SK-N-MC (cell line): ENCODE measurements around the gene GPR15.
"Not testable (repeated sequence)": the region's sequence is repeated elsewhere in the genome, so short reads cannot be mapped to it uniquely, and the experiment has no call there.

Source experiments
- DNase-seq: peaks from one replicate; pipeline ENCODE4 v3.0.0-alpha.2; 2011; ENCODE audit warnings: low read depth, low spot score
- H3K27ac ChIP-seq: fragments of 200-600 bp; sonication (generic); 2 replicates; pipeline ENCODE4 v1.5.1; 2016; ENCODE audit warnings: mixed run types
- H3K36me3 ChIP-seq: fragments of 200-600 bp; sonication (generic); 2 replicates; pipeline ENCODE4 v1.6.1; 2017; ENCODE audit warnings: antibody characterized with exemption, low read length, mixed read lengths; ENCODE audit not compliant: insufficient read depth
- H3K4me3 ChIP-seq: fragments of 200-600 bp; sonication (generic); 2 replicates; pipeline ENCODE4 v1.5.1; 2016
- H3K9ac ChIP-seq: fragments of 200-600 bp; sonication (generic); 2 replicates; pipeline ENCODE4 v1.8.0; 2017; ENCODE audit warnings: mixed run types, mixed read lengths; ENCODE audit not compliant: insufficient read length
- H3K9me3 ChIP-seq: fragments of 200-600 bp; sonication (generic); 2 replicates; pipeline ENCODE4 v1.6.1; 2017; ENCODE audit warnings: low read depth, mild to moderate bottlenecking, antibody characterized with exemption, low read length, moderate library complexity, mixed read lengths
- EZH2 ChIP-seq: fragments of 200-600 bp; sonication (generic); IDR thresholded peaks from one replicate; pipeline ENCODE4 v1.6.1; 2017; ENCODE audit warnings: antibody characterized with exemption
- FOXP2 ChIP-seq: optimal IDR thresholded peaks from 2 replicates; pipeline ENCODE3; 2011; ENCODE audit warnings: mild to moderate bottlenecking, moderate library complexity; ENCODE audit not compliant: insufficient read depth; ENCODE audit errors: extremely low read length, control extremely low read depth
- POLR2AphosphoS5 ChIP-seq: IDR thresholded peaks from 2 replicates; pipeline ENCODE4 v1.6.1; 2012; ENCODE audit warnings: mild to moderate bottlenecking, low read depth, low read length, borderline replicate concordance

The GPR15 gene

DNA sequence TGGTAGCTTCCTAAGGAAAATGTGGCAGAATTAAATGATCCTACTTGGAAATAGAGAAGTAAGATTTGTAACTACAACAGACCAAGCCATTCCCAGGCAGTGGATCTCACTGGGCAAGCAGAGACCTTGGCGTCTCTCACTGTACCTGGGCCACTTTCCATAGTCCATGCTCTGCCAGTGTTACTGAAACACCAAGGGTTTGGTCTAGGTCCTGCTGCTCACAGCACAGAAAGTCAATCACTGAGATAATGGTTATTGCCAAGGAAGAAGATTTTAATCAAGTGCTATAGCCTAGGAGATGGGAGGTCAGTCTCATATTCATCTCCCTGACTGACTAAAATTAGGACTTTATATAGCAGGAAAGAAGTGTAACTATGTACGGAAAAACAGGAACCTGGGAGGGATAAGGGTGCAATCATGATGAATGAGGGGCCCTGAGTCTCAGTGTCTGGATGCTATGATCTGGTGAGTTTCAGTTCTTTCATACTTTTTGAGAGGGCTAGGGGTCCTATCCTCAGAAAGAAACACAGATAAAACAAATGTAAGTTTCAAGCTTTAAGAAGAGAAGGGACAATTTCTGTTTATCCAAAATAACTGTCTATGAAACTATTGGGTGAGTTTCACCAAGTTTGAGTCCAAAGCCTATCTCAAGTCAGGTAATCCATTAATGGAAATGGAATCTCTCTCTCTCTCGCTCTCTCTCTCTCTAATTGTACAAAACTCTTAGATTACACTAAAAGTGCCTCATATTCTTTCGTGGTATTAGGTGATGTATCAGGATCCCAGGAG lies 20.6 kb downstream of the GPR15 start:
- Histone ChIP-seq H3K27ac (no peak overlapping the region), H3K9ac (no peak overlapping the region), H3K36me3 (no peaks in the 10 kb centered on the region), H3K9me3 (no peaks in the 10 kb centered on the region), H3K4me3 (no peak overlapping the region)
- no peak for DNase-seq
- TF ChIP-seq FOXP2, result no peak
- no peak for TF ChIP-seq POLR2AphosphoS5
- no peak for TF ChIP-seq EZH2

DNA sequence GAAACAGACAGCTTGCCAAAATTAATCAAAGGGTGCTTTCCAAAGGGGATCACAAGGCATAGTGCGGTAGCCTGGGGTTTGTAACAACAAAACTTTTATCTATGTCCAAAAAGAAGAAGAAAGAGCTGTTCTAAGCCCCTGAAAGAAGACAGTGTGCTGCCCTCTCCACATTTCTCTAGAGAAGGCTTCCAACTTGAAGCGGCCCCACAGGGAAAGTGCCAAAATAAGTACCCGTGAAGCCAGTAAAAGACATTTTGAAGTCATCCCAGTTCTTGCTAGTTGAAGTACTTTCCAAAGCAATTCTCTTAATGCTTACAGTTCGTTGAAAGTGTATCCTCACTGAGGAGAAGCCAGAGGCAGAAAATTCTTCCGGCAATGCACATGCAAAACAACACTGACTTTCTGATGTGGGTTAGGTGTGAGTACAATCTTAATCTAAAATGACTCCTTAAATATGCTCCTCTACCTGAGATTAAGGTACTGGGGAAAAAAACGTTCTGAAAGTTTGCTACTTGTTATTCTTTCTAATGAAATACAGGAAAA lies 21.3 kb downstream of the GPR15 start:
- Histone ChIP-seq H3K4me3 (no peak overlapping the region), H3K27ac (no peak overlapping the region), H3K36me3 (no peaks in the 10 kb centered on the region), H3K9ac (no peak overlapping the region), H3K9me3 (no peaks in the 10 kb centered on the region)
- TF ChIP-seq FOXP2, result no peak
- no peak for DNase-seq

DNA sequence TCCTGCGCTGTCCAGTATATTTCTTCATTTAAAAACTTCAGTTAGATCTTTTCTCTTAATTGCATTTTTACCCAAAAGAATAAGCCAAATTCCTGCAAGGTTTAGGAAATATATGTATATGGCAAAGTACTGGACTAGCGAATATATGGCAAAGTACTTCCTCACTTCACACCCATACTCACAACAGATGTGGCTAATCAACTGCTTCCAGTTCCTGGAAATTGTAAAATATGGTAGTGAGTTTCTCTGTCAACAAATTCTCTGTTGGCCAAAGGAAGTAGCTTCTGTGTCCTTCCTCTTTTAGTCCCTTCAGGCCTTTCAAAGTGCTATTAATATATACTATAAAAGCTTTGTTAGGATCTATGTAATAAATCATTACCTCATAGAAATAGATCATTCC lies 22.0 kb downstream of the GPR15 start:
- TF ChIP-seq EZH2 (no peak), FOXP2 (no peak), POLR2AphosphoS5 (no peak)
- Histone ChIP-seq H3K4me3 (no peak overlapping the region), H3K9ac (no peak overlapping the region), H3K27ac (no peak overlapping the region), H3K9me3 (no peaks in the 10 kb centered on the region), H3K36me3 (no peaks in the 10 kb centered on the region)
- no peak for DNase-seq

DNA sequence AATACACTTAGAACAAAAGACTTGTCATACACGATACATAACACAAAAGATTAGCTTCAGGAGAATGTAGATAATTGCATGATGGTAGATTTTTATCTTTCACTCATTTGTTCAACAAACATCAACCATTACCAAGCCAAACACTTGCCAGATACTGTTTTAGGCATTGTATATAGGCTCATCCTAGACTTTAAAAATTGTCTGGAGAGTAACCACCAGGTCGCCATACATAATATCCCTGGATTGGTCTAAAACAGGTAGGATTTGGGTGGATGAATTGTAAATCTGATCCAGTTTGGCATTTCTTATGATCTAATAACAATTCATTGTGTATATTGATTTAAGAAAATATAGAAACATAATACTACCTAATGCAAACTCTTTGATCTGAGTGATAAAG lies 22.8 kb downstream of the GPR15 start:
- Histone ChIP-seq H3K27ac (no peak overlapping the region), H3K9ac (no peak overlapping the region)

DNA sequence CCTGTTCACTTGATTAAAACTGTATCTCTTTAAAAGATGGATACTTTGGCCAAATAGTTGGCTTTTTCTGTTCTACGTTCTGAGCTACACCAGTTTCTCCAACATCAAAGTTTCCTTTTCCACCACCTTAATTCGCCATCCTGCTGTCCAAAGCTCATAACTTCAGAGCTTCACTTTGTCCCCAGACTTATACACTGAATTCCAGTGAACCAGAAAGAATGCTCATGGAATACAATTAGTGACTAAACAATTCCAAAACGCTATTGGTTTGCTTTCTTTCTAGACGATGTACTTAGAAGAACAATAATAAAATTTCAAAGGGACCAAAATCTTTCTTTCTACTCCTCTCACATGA lies 23.2 kb downstream of the GPR15 start:
- Histone ChIP-seq H3K9ac (no peak overlapping the region), H3K27ac (no peak overlapping the region), H3K4me3 (no peak overlapping the region), H3K36me3 (no peaks in the 10 kb centered on the region), H3K9me3 (no peaks in the 10 kb centered on the region)
- no peak for TF ChIP-seq POLR2AphosphoS5
- no peak for TF ChIP-seq FOXP2
- no peak for TF ChIP-seq EZH2
- DNase-seq, result no peak

More for the DNA sequence above, 22.8 kb downstream of the GPR15 start:
- H3K4me3 ChIP-seq, result no peak overlapping the region
- TF ChIP-seq EZH2 (no peak), FOXP2 (no peak), POLR2AphosphoS5 (no peak)
- DNase-seq, result no peak
- H3K36me3 ChIP-seq, result no peaks in the 10 kb centered on the region
- H3K9me3 ChIP-seq, result no peaks in the 10 kb centered on the region

DNA sequence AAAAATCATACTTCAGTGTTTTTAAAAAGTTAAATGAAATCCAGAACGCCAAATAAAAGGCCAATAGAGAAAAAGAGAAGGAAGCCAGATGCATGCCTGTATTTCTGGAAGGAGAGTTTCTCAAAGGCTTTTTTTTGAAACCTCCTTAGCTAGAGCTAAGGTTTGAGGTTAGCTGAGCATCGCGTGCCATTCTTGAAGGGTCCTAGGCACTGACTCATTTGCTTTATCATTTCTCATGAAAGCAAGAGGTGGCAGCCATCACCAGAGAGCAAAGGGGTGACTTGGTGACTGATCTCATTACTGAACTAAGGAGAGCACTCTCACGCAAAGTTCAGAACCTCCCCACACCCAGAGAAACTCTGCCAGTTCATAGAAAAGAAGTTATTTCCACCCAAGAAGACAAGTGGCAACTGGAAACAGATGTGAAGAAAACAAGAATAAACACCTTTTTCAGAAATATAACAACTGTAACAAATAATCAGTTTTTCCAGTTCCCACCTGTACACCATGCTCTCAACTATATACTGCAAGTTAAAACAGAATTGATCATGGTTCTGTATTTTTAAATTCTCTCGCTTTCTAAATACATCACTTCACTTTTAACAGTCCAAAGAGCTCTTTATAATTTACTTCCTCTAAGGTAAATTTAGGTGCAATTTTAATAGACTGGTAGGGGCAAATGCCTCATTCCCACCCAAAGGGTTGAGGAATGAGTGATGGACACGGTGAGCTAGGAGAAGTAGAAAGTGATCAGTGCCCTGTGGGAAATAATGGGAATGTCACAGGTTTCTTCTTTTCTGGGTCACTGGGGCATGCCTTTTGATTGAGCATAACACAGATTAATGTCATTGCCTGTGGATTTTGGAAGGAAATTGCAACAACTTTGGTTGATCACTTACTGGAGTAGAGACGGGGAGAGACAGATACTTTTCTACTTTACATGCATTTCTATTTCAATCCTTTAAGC lies 24.7 kb downstream of the GPR15 start:
- Histone ChIP-seq H3K36me3 (no peaks in the 10 kb centered on the region), H3K9ac (no peak overlapping the region), H3K27ac (no peak overlapping the region), H3K9me3 (no peaks in the 10 kb centered on the region), H3K4me3 (no peak overlapping the region)
- TF ChIP-seq POLR2AphosphoS5 (no peak), EZH2 (no peak), FOXP2 (no peak)
- no peak for DNase-seq

DNA sequence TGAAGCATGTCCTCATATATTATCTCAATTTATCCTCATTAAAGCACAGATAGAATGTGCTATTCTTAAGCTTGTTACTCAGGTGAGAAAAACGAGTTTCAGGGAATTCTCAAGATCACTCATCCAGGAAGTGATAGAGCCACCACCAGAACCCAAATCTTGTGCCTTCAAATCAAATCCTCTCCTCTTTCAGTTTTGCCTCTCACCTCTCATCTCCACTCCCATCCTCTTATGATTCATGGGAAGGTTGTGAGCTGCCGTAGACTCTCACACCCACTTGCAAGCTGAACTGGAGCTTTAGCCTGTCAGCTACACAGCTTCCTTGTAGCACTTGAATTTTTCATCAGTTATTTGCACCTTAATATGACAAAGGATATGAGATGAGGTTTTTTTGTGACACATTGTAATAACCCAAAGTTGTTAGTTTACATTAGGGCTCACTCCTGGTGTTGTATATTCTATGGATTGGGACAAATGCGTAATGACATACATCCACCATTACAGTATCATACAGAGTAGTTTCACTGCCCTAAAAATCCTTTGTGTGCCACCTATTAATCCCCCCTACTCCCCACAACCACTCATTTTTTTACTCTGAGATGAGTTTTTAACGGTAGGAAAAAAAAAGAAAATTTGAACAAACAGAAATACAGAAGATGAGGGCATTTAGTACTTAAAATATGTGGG lies 25.7 kb downstream of the GPR15 start:
- DNase-seq, result no peak
- Histone ChIP-seq H3K9ac (no peak overlapping the region), H3K4me3 (no peak overlapping the region), H3K36me3 (no peaks in the 10 kb centered on the region), H3K27ac (no peak overlapping the region), H3K9me3 (no peaks in the 10 kb centered on the region)
- TF ChIP-seq EZH2 (no peak), FOXP2 (no peak), POLR2AphosphoS5 (no peak)

DNA sequence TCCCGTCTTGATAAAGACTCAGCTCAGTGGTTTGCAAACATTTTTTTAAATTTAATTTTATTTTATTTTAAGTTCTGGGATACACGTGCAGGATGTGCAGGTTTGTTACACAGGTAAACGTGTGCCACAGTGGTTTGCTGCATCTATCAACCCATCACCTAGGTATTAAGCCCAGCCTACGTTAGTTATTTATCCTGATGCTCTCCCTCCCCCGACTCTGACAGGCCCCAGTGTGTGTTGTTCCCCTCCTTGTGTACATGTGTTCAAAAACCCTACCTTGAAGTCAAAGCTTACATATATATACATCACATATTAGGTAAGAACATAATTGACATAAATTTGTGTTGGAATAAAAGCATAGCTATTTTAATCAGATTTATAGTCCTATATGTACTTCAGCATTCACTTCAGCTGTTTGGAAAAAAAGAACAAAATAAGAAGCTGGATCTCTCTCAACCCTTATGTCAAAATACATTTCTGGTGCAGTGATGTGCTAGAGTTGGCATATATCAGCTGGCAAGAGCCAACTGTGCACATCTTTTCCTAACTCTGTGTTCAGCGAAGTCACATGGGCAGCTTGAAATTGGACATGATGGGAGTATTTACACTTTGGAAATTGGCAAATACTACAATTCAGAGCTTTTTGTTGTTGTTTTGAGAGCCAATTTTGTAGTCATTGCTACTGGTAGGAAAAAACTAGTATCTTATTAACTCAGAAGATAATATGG lies 26.5 kb downstream of the GPR15 start:
- H3K4me3 ChIP-seq, result no peak overlapping the region
- no peaks in the 10 kb centered on the region for H3K9me3 ChIP-seq
- no peak for DNase-seq
- no peak overlapping the region for H3K27ac ChIP-seq
- no peaks in the 10 kb centered on the region for H3K36me3 ChIP-seq
- H3K9ac ChIP-seq, result no peak overlapping the region
- TF ChIP-seq EZH2 (no peak), FOXP2 (no peak), POLR2AphosphoS5 (no peak)

DNA sequence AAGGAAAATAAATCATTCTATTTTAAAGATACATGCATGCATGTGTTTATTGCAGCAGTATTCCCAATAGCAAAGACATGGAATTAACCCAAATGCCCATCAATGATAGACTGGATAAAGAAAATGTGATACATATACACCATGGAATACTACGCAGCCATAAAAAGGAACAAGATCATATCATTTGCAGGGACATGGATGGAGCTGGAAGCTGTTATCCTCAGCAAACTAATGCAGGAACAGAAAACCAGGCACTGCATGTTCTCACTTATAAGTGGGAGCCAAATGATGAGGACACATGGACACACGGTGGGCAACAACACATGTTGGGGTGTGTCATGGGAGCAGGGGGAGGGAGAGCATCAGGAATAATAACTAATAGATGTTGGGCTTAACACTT lies 28.0 kb downstream of the GPR15 start:
- H3K4me3 ChIP-seq, H3K9ac ChIP-seq, DNase-seq, H3K36me3 ChIP-seq, H3K27ac ChIP-seq, H3K9me3 ChIP-seq: not testable (repeated sequence)
